ENCODE results near the gene GALNT2. TPM values are rescaled to one million over a fixed set of nuclear protein-coding genes. Genes with fewer than 3 reads are reported as not detected.

Gene GALNT2
- total RNA-seq, 4 donors from 2014 or later: 41.7 to 56.4 (median 50.7) TPM

DNA sequence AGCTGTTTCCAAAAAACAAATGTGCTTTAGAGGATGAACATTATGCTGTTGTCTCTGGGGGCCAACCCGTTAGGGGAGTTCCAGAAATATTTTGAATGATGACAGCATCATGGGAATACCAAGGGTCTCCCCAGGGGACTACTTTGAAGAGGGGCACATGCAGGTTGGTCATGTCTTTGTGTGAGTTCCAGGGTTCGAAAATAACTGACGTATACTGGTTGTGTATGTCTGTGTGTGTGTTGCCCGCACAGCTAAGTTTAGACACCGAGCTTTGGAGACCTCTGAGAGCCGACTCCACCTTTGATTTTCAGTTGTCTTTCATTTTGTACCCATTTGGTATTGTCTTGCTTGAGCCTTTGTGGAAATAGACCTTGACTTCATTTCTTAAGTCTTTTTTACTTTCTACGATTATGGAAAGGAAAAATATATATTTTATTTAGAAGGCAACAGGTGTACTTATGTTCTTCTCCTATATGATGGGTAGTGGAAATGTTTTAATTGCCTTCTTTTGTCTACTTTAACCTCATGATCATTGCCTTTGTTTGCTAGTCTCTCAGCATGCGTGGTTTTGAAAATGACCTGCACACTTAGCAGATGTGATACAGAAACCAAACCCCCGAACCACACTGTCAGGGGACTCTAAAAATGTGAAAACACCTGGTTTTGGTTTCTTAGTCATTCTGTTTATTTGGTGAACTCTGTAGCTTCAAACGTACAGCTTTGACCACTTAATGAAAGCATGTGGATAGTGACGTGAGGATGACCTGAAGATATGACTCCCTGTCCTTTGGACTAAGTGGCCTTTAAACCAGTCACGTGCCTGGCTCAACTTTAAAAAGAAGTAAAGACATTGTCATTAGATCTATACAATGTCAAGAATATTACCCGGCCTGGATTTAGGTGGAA lies 56.5 kb downstream of the GALNT2 start:
- TF ChIP-seq, protein P1, sequence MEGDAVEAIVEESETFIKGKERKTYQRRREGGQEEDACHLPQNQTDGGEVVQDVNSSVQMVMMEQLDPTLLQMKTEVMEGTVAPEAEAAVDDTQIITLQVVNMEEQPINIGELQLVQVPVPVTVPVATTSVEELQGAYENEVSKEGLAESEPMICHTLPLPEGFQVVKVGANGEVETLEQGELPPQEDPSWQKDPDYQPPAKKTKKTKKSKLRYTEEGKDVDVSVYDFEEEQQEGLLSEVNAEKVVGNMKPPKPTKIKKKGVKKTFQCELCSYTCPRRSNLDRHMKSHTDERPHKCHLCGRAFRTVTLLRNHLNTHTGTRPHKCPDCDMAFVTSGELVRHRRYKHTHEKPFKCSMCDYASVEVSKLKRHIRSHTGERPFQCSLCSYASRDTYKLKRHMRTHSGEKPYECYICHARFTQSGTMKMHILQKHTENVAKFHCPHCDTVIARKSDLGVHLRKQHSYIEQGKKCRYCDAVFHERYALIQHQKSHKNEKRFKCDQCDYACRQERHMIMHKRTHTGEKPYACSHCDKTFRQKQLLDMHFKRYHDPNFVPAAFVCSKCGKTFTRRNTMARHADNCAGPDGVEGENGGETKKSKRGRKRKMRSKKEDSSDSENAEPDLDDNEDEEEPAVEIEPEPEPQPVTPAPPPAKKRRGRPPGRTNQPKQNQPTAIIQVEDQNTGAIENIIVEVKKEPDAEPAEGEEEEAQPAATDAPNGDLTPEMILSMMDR (IDR thresholded peaks at IDR 0.05; ENCODE audit: low read depth): no peak

DNA sequence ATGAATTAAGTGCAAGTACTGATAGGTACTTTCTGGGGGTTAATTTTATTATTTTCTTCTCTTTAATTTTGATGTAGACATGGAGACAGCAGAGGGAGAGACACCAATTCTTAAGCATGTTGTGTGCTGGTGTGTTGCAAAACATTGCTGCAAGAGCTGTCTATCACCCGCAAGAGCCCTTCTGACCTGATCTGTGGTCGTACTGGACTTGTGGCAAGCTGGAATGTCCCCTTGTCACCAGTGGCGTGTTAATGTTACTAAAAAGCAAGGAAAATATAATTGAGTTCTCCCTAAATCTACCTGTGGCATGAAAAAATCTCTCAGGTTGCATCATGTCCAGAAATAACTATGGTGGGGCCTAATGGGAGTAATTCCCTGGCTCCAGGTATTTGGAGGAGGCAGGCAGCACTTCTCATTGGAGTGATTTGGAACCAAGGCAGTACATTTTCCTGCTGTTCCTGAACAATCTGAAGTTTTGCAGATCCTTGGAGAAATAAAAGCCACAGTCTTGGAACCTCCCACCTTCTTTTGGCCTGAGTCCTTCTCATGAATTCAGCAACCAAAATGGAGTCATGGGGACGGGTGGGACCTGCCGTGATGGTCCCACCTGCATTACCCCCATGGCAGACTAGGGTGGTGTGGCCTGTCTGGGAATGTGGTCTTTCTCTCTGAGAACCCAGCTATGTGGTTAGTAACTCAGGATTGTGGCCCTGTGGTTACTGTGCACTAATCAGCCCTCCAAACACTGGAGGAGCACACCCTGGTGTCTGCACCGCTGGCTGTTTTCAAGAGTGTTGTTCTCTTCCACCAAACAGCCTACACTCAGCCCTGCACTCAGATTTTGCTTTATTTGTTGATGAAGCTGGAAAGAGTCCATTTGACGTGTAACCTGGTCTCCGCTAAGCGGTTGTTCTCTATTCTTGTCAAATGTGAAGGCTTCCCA lies 57.4 kb downstream of the GALNT2 start:
- TF ChIP-seq, protein P1 (IDR thresholded peaks at IDR 0.05; ENCODE audit: low read depth): no peak

DNA sequence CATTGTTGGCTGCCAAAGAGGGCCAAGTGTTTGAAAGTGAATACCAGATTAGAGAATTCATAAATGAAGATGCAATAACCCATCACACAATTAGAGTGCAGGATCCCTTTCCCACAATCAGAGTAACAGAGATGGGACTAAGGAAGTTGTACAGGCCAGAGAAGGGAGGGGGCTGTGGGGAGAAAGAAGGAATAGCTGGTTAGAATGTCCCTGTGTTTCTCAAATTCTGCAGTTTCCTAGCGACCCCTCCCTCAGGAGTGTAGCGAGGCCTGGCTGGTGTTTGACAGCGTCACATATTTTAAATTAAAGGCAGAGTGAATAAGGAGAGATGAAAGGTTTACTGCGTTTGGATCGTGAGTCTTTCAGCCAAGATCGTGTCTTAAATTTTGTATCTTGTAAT lies 58.1 kb downstream of the GALNT2 start:
- TF ChIP-seq, protein P1 (IDR thresholded peaks at IDR 0.05; ENCODE audit: low read depth): no peak

DNA sequence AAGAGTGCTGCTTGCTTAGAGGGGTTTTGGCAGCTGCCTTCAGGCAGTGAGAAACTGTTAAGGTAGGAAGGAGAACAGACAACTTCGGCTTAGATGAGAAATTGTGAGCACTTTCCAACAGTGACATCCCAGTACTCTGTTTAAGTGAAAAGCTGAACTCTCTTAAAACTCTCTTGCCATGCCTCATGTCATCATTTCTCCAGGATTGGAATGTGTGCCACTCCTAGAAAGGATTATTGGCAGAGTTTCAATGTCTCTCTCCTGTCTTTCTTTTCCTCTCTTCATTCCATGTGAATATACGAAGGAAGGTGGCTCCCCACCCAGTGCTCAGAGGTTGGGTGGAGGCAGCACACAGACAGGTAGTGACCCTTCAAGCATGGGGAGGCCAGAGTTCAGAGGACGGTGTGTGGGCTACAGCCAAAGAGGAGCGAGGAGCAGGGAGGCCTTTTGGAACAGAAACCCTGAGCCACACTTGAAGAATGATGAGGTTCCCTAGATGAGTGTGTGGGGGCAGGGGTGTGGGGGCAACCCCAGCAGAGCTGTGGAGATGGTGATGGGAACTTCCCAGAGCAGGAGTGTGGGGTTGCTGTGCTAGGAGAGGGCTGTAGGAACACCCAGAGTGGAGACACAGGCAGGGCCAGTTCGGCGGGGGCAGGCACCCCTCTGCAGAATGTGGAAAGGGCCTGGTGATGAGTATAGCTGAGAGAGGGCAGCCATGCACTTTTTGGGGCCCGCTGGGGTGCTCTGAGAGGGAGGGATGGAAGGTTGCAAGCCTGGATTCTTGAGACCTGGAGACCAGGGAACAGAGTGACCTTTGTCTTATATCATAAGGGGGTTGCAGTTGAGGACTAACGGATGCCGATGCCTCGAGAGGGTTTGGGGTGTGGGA lies 58.8 kb downstream of the GALNT2 start:
- TF ChIP-seq, protein P1 (IDR thresholded peaks at IDR 0.05; ENCODE audit: low read depth): no peak

DNA sequence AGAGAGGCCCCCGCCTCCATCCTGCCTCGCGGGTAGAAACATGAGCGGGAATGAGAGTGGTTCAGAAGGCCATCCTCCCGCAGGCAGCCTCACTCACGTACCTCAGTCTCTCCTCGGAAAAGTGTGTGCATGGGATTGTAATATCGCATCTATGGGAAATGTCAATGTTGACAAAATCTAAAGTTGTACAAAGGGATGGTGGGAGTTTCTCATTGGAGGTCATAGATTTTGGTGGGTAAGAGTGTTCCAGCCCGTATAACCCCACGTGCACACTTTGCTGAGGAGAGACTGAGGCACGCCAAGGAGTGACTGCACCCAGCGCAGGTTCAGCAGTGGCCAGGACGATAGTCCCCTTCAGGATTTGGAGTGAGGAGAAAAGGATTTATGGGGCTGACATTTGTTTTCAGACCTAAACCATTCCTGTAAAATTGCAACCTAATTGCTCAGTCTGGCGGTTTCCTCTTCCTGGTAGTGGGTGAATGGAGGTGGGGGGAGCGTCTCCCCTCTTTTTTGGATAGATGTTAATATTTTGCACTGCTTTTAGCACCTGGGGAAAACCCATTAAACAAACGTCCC lies 59.6 kb downstream of the GALNT2 start:
- TF ChIP-seq, protein P1 (IDR thresholded peaks at IDR 0.05; ENCODE audit: low read depth): no peak

DNA sequence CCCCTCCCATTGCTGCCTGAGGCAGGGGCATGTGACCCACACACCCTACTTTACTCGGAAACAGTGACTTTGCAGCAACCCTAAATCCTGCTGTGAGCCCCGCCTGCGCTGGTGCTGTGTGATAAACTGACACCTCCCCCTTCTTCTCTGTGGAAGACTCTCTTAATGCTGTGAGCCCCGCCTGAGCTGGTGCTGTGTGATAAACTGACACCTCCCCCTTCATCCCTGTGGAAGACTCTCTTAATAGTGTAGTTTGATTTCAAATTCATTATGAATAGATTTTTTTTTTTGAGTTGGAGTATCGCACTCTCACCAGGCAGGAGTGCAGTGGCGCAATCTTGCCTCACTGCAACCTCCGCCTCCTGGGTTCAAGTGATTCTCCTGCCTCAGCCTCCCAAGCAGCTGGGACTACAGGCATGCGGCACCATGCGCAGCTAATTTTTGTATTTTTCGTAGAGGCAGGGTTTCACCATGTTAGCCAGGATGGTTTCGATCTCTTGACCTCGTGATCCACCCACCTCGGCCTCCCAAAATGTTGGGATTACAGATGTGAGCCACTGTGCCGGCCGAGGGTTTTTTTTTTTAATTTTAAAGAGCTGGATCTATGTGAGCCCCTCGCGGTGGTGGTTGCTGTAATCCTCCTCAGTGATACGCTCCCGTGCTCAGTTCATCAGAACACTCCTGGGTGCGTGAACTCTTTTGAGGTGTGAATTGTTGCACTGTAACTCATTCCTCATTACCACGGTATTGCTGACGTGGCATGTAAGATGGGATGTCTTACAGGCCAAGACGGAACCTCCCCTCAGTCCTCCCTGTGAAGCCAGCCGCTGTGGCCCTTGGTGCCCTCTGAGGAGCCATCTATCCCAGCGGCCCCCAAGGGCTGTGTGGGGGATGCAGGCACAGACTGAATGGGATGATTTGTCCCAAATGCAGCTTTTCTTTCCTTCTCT lies 60.3 kb downstream of the GALNT2 start:
- TF ChIP-seq, protein P1 (IDR thresholded peaks at IDR 0.05; ENCODE audit: low read depth): no peak

Measured in subcutaneous adipose tissue (tissue), 4 donors.